PC-3 (cell line): ENCODE data around the gene ATF7IP2. TPM values are rescaled to one million over a fixed set of nuclear protein-coding genes. Genes with fewer than 3 reads are reported as not detected.

Experiments
- ATAC-seq: fragments of 200-7000 bp; cut with Tn5 transposase; 2 replicates; pipeline ENCODE4 v1.9.1; 2020; ENCODE audit warnings: mild to moderate bottlenecking, moderate library complexity
- BruUV-seq: library from RNA; stranded (reverse); fragments of 400-500 nt; replicated peaks from 2 replicates; lab custom pipeline; 2021; lab: Mats Ljungman, UMichigan
- CTCF ChIA-PET: fragments of 300-600 bp; sonication (Branson Sonifier 250); formaldehyde crosslinking; loops from one replicate; lab custom pipeline; 2022; ENCODE audit warnings: antibody characterized with exemption; lab: Charles Lee
- POLR2A ChIA-PET: fragments of 300-600 bp; sonication (Branson Sonifier 250); formaldehyde crosslinking; loops from one replicate; lab custom pipeline; 2022; ENCODE audit warnings: antibody characterized with exemption; ENCODE audit not compliant: unreplicated experiment; lab: Charles Lee
- DNase-seq: peaks from one replicate; pipeline ENCODE4 v3.0.0-alpha.2; 2015
- H2AFZ ChIP-seq: fragments of 300-600 bp; sonication (generic); 2 replicates; pipeline ENCODE4 v1.6.0; 2016; ENCODE audit warnings: antibody characterized with exemption, low read length
- H3F3A ChIP-seq: fragments of 300-600 bp; sonication (generic); one replicate; pipeline ENCODE4 v1.6.0; 2017; ENCODE audit warnings: antibody characterized with exemption, low read length, control low read depth, mild to moderate bottlenecking; ENCODE audit not compliant: unreplicated experiment
- H3K27ac ChIP-seq: fragments of 300-600 bp; sonication (generic); 2 replicates; pipeline ENCODE4 v1.5.1; 2016; ENCODE audit warnings: mild to moderate bottlenecking, low read length
- H3K27me3 ChIP-seq: fragments of 300-600 bp; sonication (generic); 2 replicates; pipeline ENCODE4 v1.6.1; 2016; ENCODE audit warnings: low read length, mixed read lengths
- H3K36me3 ChIP-seq: fragments of 300-600 bp; sonication (generic); 2 replicates; pipeline ENCODE4 v1.6.1; 2016; ENCODE audit warnings: low read depth, mixed run types, low read length, mixed read lengths
- H3K4me1 ChIP-seq: fragments of 300-600 bp; sonication (generic); 2 replicates; pipeline ENCODE4 v1.5.1; 2016; ENCODE audit warnings: low read length; ENCODE audit not compliant: insufficient read depth
- H3K4me2 ChIP-seq: fragments of 300-600 bp; sonication (generic); 2 replicates; pipeline ENCODE4 v1.6.0; 2016; ENCODE audit warnings: low read length
- H3K4me3 ChIP-seq: fragments of 300-600 bp; sonication (generic); 2 replicates; pipeline ENCODE4 v1.5.1; 2016; ENCODE audit warnings: mild to moderate bottlenecking, low read length, mixed read lengths
- H3K79me2 ChIP-seq: fragments of 300-600 bp; sonication (generic); 2 replicates; pipeline ENCODE4 v1.6.1; 2017; ENCODE audit warnings: low read length, mixed read lengths
- H3K9ac ChIP-seq: fragments of 300-600 bp; sonication (generic); 2 replicates; pipeline ENCODE4 v1.6.0; 2016; ENCODE audit warnings: mild to moderate bottlenecking, low read length
- H3K9me2 ChIP-seq: fragments of 300-600 bp; sonication (generic); replicated peaks from 2 replicates; pipeline ENCODE4 v1.6.1; 2016; ENCODE audit warnings: mixed run types, low read length, mixed read lengths
- H3K9me3 ChIP-seq: fragments of 300-600 bp; sonication (generic); 2 replicates; pipeline ENCODE4 v1.6.1; 2016; ENCODE audit warnings: low read length, mixed read lengths
- H4K20me1 ChIP-seq: fragments of 300-600 bp; sonication (generic); 2 replicates; pipeline ENCODE4 v1.6.1; 2016; ENCODE audit warnings: low read length, mixed read lengths
- EZH2 ChIP-seq: fragments of 300-600 bp; sonication (generic); IDR thresholded peaks from one replicate; pipeline ENCODE4 v1.6.1; 2017; ENCODE audit warnings: antibody characterized with exemption, mild to moderate bottlenecking, low read length; ENCODE audit not compliant: unreplicated experiment
- EZH2phosphoT487 ChIP-seq: fragments of 300-600 bp; sonication (generic); IDR thresholded peaks from 2 replicates; pipeline ENCODE4 v1.6.1; 2018; ENCODE audit warnings: mild to moderate bottlenecking, antibody characterized with exemption, low read length, borderline replicate concordance
- intact Hi-C: fragments of 100-400 bp; cut with micrococcal nuclease; formaldehyde crosslinking; loops from 2 replicates; pipeline ENCODE4 v1.9.0; 2023
- total RNA-seq: library from RNA; depleted of rRNA; stranded (reverse); fragments of >200 nt; gene quantifications from 2 replicates; pipeline ENCODE4 v1.2.3, GENCODE V29; 2014
- TF ChIP-seq, protein P1 (sequence below): fragments of 300-600 bp; sonication (generic); conservative IDR thresholded peaks from 2 replicates; pipeline ENCODE4 v1.5.1; 2017; ENCODE audit warnings: antibody characterized with exemption, low read depth, mild to moderate bottlenecking, low read length

ATF7IP2 gene
- total RNA-seq, 1 experiment from 2014 or later: 6.2 TPM

DNA sequence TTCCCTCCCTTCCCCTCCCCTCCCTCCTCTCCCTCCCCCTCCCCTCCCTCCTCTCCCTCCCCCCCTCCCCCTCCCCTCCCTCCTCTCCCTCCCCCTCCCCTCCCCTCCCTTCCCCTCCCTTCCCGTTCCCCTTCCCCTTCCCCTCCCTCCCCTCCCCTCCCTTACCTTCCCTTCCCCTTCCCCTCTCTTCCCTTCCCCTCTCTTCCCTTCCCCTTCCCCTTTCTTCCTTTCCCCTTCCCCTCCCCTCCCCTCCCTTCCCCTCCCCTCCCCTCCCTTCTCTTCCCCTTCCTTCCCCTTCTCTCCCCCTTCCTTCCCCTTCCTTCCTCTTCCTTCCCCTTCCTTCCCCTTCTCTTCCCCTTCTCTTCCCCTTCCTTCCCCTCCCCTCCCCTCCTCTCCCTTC lies 133.4 kb downstream of the ATF7IP2 start:
- POLR2A ChIA-PET: no interaction called here
- no peaks in the 10 kb centered on the region for H3K9me2 ChIP-seq
- no peaks in the 10 kb centered on the region for H3K9me3 ChIP-seq
- no peak overlapping the region for H3K4me2 ChIP-seq
- no peak overlapping the region for H2AFZ ChIP-seq
- ATAC-seq (no peak), DNase-seq (no peak)
- no peak overlapping the region for H3K27ac ChIP-seq
- TF ChIP-seq, protein P1, sequence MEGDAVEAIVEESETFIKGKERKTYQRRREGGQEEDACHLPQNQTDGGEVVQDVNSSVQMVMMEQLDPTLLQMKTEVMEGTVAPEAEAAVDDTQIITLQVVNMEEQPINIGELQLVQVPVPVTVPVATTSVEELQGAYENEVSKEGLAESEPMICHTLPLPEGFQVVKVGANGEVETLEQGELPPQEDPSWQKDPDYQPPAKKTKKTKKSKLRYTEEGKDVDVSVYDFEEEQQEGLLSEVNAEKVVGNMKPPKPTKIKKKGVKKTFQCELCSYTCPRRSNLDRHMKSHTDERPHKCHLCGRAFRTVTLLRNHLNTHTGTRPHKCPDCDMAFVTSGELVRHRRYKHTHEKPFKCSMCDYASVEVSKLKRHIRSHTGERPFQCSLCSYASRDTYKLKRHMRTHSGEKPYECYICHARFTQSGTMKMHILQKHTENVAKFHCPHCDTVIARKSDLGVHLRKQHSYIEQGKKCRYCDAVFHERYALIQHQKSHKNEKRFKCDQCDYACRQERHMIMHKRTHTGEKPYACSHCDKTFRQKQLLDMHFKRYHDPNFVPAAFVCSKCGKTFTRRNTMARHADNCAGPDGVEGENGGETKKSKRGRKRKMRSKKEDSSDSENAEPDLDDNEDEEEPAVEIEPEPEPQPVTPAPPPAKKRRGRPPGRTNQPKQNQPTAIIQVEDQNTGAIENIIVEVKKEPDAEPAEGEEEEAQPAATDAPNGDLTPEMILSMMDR: no peak
- TF ChIP-seq EZH2phosphoT487 (no peak), EZH2 (no peak)
- H3K4me1 ChIP-seq: peaks cover 19% of the 10 kb centered on the region
- H3K36me3 ChIP-seq: 0 out of 2 replicates have a peak, but pooled peaks cover 5% of the 10 kb centered on the region
- no peaks in the 10 kb centered on the region for H4K20me1 ChIP-seq
- CTCF ChIA-PET: no interaction called here
- H3K79me2 ChIP-seq: no peaks in the 10 kb centered on the region
- no peak overlapping the region for H3K9ac ChIP-seq
- no peaks in the 10 kb centered on the region for H3F3A ChIP-seq
- no peaks in the 10 kb centered on the region for H3K27me3 ChIP-seq
- H3K4me3 ChIP-seq: no peak overlapping the region
- intact Hi-C loops: loop anchor here (10.0 kb wide), 1 partner anchor 396 kb away; no protein-coding TSS in a partner anchor
- BruUV-seq: no TSS peak

DNA sequence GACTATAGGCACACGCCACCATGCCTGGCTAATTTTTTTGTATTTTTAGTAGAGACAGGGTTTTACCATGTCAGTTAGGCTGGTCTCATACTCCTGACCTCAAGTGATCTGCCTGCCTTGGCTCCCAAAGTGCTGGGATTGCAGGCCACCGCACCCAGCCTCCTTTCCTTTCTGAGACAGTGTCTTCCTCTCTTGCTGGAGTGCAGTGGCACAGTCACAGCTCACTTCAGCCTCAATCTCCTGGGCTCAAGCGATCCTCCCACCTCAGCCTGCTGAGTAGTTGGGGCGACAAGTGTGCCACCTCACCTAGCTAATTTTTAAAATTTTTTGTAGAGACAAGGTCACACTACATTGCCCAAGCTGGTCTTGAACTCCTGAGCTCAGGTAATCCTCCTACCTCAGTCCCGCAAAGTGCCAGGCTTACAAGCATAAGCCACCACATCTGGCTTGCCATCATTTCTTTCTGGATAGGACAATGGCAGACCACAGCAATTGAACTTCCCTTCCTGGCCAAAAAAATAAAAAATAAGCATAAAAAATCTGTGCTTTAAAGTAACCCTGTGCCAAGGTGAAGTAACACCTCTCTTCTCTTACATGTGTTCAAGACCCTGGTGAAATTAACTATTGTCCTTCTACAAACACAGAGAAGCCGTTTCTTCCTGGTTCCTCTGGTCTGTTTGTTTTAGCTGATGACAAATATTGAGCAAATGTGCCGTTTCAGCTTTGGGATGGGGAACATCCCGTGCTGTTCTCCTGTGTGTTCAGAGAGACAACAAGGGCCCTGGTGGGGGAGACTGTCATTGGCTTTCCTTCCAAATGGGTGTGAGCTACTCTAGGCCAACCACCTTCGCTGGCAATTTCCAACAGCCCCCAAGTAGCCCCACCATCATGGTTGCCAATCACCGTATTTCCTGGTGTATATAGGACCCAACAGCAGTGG lies 134.3 kb downstream of the ATF7IP2 start:
- intact Hi-C loops: loop anchor here (10.0 kb wide), 1 partner anchor 395 kb away; no protein-coding TSS in a partner anchor
- no peak for TF ChIP-seq EZH2
- TF ChIP-seq, protein P1: no peak
- TF ChIP-seq EZH2phosphoT487: no peak
- Histone ChIP-seq H3K36me3 (0 out of 2 replicates have a peak, but pooled peaks cover 5% of the 10 kb centered on the region), H3K27me3 (no peaks in the 10 kb centered on the region), H3K79me2 (no peaks in the 10 kb centered on the region), H4K20me1 (no peaks in the 10 kb centered on the region), H2AFZ (0 out of 2 replicates have a peak overlapping the region, but pooled peaks have one; percentile 13), H3K9me3 (no peaks in the 10 kb centered on the region), H3K9ac (no peak overlapping the region), H3K27ac (peak overlapping the region; percentile 50), H3F3A (no peaks in the 10 kb centered on the region), H3K4me1 (peaks cover 14% of the 10 kb centered on the region), H3K9me2 (no peaks in the 10 kb centered on the region), H3K4me3 (no peak overlapping the region), H3K4me2 (peak overlapping the region; percentile 49)
- POLR2A ChIA-PET: interaction anchor here (0.6 kb wide), 1 partner anchor 58 kb away, joined by 4 read pairs; no protein-coding TSS in a partner anchor
- CTCF ChIA-PET: interaction anchor here (0.6 kb wide), 1 partner anchor 278 kb away, joined by 4 read pairs; no protein-coding TSS in a partner anchor
- ATAC-seq (peak; percentile 91), DNase-seq (peak; percentile 64)
- no TSS peak for BruUV-seq
